Activated CD8-positive, alpha-beta memory T cell treated with anti-CD3 and anti-CD28 coated beads, Interleukin-2, amount 50 U/mL, for 1 hour (primary cell): ENCODE measurements around the gene PLEKHG3.
"Not testable (repeated sequence)": the region's sequence is repeated elsewhere in the genome, so short reads cannot be mapped to it uniquely, and the experiment has no call there.

ENCODE experiments used
- DNase-seq: peaks from one replicate; pipeline ENCODE4 v3.0.0-alpha.2; 2020; ENCODE audit errors: extremely low read depth

PLEKHG3 gene

GRCh38 chr14:64704143-64704742 lies at the start of gene PLEKHG3:
TSS of gene PLEKHG3 (plus strand) at chr14:64704424. CDS start at chr14:64727632, 23,208 bp downstream.
- no peak for DNase-seq

GRCh38 chr14:64654901-64655300 lies 49.3 kb upstream of the PLEKHG3 start:
- no peak for DNase-seq

- DNase-seq, result no peak
Observed at GRCh38 chr14:64656986-64657385, 47.2 kb upstream of the PLEKHG3 start.

- no peak for DNase-seq
Observed at GRCh38 chr14:64658201-64658600, 46.0 kb upstream of the PLEKHG3 start.

GRCh38 chr14:64658700-64659264 lies 45.4 kb upstream of the PLEKHG3 start:
- not testable (repeated sequence) for DNase-seq

GRCh38 chr14:64659366-64659765 lies 44.9 kb upstream of the PLEKHG3 start:
- DNase-seq, result no peak

GRCh38 chr14:64663174-64663573 lies 41.0 kb upstream of the PLEKHG3 start:
- DNase-seq, result no peak

GRCh38 chr14:64671591-64671990 lies 32.6 kb upstream of the PLEKHG3 start:
- no peak for DNase-seq

- no peak for DNase-seq
Observed at GRCh38 chr14:64673316-64673715, 30.9 kb upstream of the PLEKHG3 start.

GRCh38 chr14:64673748-64674147 lies 30.5 kb upstream of the PLEKHG3 start:
- DNase-seq, result peak; percentile 12

- no peak for DNase-seq
Observed at GRCh38 chr14:64674829-64675228, 29.4 kb upstream of the PLEKHG3 start.

- no peak for DNase-seq
Observed at GRCh38 chr14:64675312-64675711, 28.9 kb upstream of the PLEKHG3 start.

GRCh38 chr14:64676410-64677008 lies 27.7 kb upstream of the PLEKHG3 start:
- DNase-seq, result no peak

GRCh38 chr14:64680013-64680713 lies 24.1 kb upstream of the PLEKHG3 start:
- DNase-seq, result no peak

GRCh38 chr14:64680714-64681065 lies 23.5 kb upstream of the PLEKHG3 start:
- DNase-seq, result no peak

GRCh38 chr14:64681796-64682710 lies 22.2 kb upstream of the PLEKHG3 start:
- no peak for DNase-seq

- DNase-seq, result no peak
Observed at GRCh38 chr14:64682843-64683242, 21.4 kb upstream of the PLEKHG3 start.

- no peak for DNase-seq
Observed at GRCh38 chr14:64683264-64683663, 21.0 kb upstream of the PLEKHG3 start.

- no peak for DNase-seq
Observed at GRCh38 chr14:64684091-64684490, 20.1 kb upstream of the PLEKHG3 start.

GRCh38 chr14:64685371-64686281 lies 18.6 kb upstream of the PLEKHG3 start:
- DNase-seq, result no peak

GRCh38 chr14:64686282-64686615 lies 18.0 kb upstream of the PLEKHG3 start:
- no peak for DNase-seq
